Smooth muscle cell (in vitro differentiated cells): Measurements from ENCODE around the gene ARHGEF4. TPM values are rescaled to one million over a fixed set of nuclear protein-coding genes. Genes with fewer than 3 reads are reported as not detected.

ENCODE experiments used
- DNase-seq: peaks from one replicate; lab custom pipeline; 2025; ENCODE audit not compliant: unreplicated experiment; lab: John Stamatoyannopoulos, UW
- H2AFZ ChIP-seq: fragments of 200-600 bp; sonication (generic); 2 replicates; pipeline ENCODE4 v1.6.0; 2016; ENCODE audit warnings: antibody characterized with exemption, low read depth, mild to moderate bottlenecking
- H3F3A ChIP-seq: fragments of 200-600 bp; sonication (generic); 2 replicates; pipeline ENCODE4 v1.6.0; 2017; ENCODE audit warnings: antibody characterized with exemption, low read depth
- H3K27ac ChIP-seq: fragments of 200-600 bp; sonication (generic); 2 replicates; pipeline ENCODE4 v1.5.1; 2016; ENCODE audit warnings: low read depth, mild to moderate bottlenecking
- H3K27me3 ChIP-seq: fragments of 200-600 bp; sonication (generic); 2 replicates; pipeline ENCODE4 v1.6.1; 2016; ENCODE audit warnings: low read depth, mild to moderate bottlenecking
- H3K36me3 ChIP-seq: fragments of 200-600 bp; sonication (generic); 2 replicates; pipeline ENCODE4 v1.5.1; 2016; ENCODE audit warnings: low read depth
- H3K4me1 ChIP-seq: fragments of 200-600 bp; sonication (generic); 2 replicates; pipeline ENCODE4 v1.5.1; 2016; ENCODE audit warnings: low read depth
- H3K4me2 ChIP-seq: fragments of 200-600 bp; sonication (generic); 2 replicates; pipeline ENCODE4 v1.6.0; 2016; ENCODE audit warnings: mild to moderate bottlenecking
- H3K4me3 ChIP-seq: fragments of 200-600 bp; sonication (generic); 2 replicates; pipeline ENCODE4 v1.5.1; 2016; ENCODE audit warnings: mild to moderate bottlenecking
- H3K79me2 ChIP-seq: fragments of 200-600 bp; sonication (generic); 2 replicates; pipeline ENCODE4 v1.6.0; 2016; ENCODE audit warnings: low read depth, mild to moderate bottlenecking
- H3K9ac ChIP-seq: fragments of 200-600 bp; sonication (generic); 2 replicates; pipeline ENCODE4 v1.6.0; 2016; ENCODE audit warnings: low read depth
- H3K9me3 ChIP-seq: fragments of 200-600 bp; sonication (generic); replicated peaks from 2 replicates; pipeline ENCODE4 v1.5.1; 2016; ENCODE audit warnings: low read depth
- H4K20me1 ChIP-seq: fragments of 200-600 bp; sonication (generic); 2 replicates; pipeline ENCODE4 v1.6.0; 2016; ENCODE audit warnings: low read depth
- CTCF ChIP-seq: fragments of 200-600 bp; sonication (generic); IDR thresholded peaks from 2 replicates; pipeline ENCODE4 v1.5.1; 2017; ENCODE audit warnings: borderline replicate concordance, mild to moderate bottlenecking, antibody characterized with exemption; ENCODE audit not compliant: insufficient read depth, poor library complexity, severe bottlenecking
- WGBS: methylation state at CpG from one replicate; pipeline ENCODE4 v1.1.7; 2016; ENCODE audit warnings: low lambda C conversion rate; 5-methylcytosine and 5-hydroxymethylcytosine counted together
- polyA plus RNA-seq: library from polyadenylated mRNA; unstranded; fragments of >200 nt; fragmentation: Nextera tagmentation; extraction: Ambion mirVana; gene quantifications from 2 replicates; pipeline ENCODE4 v1.2.1, GENCODE V29; 2016
- total RNA-seq: library from RNA; depleted of rRNA; stranded (reverse); fragments of >200 nt; gene quantifications from 2 replicates; pipeline ENCODE4 v1.2.3, GENCODE V29; 2014

ARHGEF4 gene
- total and polyA plus RNA-seq, 2 experiments from 2014 or later = 14.9 to 16.0 TPM

DNA sequence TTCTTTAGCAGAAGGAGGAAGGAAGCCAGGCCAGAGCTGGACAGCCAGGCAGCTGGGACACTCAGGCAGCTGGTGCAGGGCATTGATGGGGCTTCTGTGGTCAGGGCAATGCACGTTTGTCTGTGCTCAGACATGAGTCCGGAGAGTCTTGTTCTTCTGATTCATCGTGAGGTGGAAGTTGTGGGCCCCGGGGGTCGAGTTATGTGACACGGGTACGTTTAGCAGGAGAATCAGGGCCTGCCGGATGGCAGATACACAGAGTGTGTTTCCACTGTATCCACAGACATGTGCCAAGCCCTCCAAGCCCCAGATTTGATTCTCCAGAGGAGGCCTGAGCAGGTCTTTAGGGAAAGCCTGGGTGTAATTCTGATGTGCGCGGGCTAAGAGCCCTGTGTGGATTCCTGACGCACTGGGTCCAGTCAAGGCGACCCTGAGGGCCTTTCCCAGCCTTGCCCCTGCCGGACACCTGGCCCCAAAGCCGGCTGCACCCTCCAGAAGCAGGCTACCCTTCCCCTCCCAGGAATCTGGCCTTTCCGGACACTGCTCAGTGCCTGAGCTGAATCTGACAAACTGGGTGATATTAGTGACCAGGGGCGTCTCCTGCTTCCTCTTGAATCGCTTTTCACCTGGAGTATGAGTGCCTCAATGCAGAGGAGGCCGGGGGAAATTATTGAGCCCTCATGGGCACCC lies 10.1 kb downstream of the ARHGEF4 start:
- Histone ChIP-seq H3K79me2 (no peaks in the 10 kb centered on the region), H3K4me2 (no peak overlapping the region), H3K4me3 (no peak overlapping the region), H4K20me1 (no peaks in the 10 kb centered on the region), H3K27me3 (no peaks in the 10 kb centered on the region), H3K9me3 (no peaks in the 10 kb centered on the region), H3K36me3 (no peaks in the 10 kb centered on the region), H3K27ac (no peak overlapping the region), H2AFZ (no peak overlapping the region), H3K4me1 (no peaks in the 10 kb centered on the region), H3K9ac (no peak overlapping the region), H3F3A (no peaks in the 10 kb centered on the region)
- WGBS = 70% methylated on average over 18 of the region's 18 CpGs
- no peak for DNase-seq
- TF ChIP-seq CTCF = no peak

GRCh38 chr2:130847776-130848525 lies 11.2 kb downstream of the ARHGEF4 start:
- H3K27me3 ChIP-seq = no peaks in the 10 kb centered on the region
- no peaks in the 10 kb centered on the region for H3K4me1 ChIP-seq
- H3K27ac ChIP-seq = no peak overlapping the region
- WGBS = 93% methylated on average over 18 of the region's 19 CpGs
- no peak overlapping the region for H3K4me2 ChIP-seq
- H4K20me1 ChIP-seq = no peaks in the 10 kb centered on the region
- no peak for TF ChIP-seq CTCF
- no peaks in the 10 kb centered on the region for H3F3A ChIP-seq
- no peak for DNase-seq
- no peaks in the 10 kb centered on the region for H3K79me2 ChIP-seq
- H3K9ac ChIP-seq = no peak overlapping the region
- no peaks in the 10 kb centered on the region for H3K9me3 ChIP-seq
- H2AFZ ChIP-seq = no peak overlapping the region
- H3K36me3 ChIP-seq = no peaks in the 10 kb centered on the region
- no peak overlapping the region for H3K4me3 ChIP-seq

DNA sequence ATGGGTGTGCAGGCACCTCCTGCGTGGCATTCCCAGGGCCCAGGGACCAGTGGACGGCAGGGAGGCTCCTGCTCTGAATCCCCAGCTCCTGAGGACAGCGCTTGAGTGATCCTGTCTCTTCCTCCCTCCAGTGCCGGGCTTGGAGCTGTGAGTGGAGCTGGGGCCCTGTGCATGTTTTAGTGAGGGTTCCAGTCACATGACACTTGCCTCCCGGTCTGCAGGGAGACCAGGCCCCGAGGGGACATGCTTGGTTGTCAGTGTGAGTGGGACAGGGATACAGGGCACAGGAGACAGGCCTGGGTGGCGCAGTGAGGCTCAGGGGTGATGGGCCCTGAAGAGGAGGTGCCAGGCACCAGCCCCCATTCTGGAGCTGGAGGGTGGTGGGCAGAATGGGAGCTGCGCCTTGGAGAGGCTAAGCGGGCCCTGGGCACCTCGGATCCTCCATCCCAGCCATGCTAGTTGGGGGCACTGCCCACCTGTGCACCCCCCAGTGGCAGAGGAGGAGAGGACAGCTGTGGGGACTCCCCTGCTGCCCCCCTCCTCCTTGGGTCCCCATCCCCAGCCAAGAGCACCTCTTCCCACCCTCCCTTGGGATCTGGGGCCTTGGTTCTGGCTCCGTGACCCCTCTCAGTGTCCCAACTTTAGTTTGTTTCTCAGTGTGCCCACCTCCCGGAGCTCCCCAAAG lies 12.0 kb downstream of the ARHGEF4 start:
- H3K79me2 ChIP-seq = no peaks in the 10 kb centered on the region
- TF ChIP-seq CTCF = no peak
- no peak overlapping the region for H3K4me2 ChIP-seq
- no peak for DNase-seq
- H3K36me3 ChIP-seq = no peaks in the 10 kb centered on the region
- WGBS = 84% methylated on average over 12 of the region's 12 CpGs
- no peak overlapping the region for H3K9ac ChIP-seq
- H3F3A ChIP-seq = no peaks in the 10 kb centered on the region
- no peaks in the 10 kb centered on the region for H4K20me1 ChIP-seq
- H3K9me3 ChIP-seq = no peaks in the 10 kb centered on the region
- no peak overlapping the region for H3K27ac ChIP-seq
- no peak overlapping the region for H2AFZ ChIP-seq
- no peaks in the 10 kb centered on the region for H3K4me1 ChIP-seq
- H3K27me3 ChIP-seq = no peaks in the 10 kb centered on the region
- H3K4me3 ChIP-seq = no peak overlapping the region
